PC-3 (cell line): ENCODE results near the gene C1QL1. TPM values are rescaled to one million over a fixed set of nuclear protein-coding genes. Genes with fewer than 3 reads are reported as not detected.

Source experiments
- ATAC-seq: fragments of 200-7000 bp; cut with Tn5 transposase; 2 replicates; pipeline ENCODE4 v1.9.1; 2020; ENCODE audit warnings: mild to moderate bottlenecking, moderate library complexity
- BruUV-seq: library from RNA; stranded (reverse); fragments of 400-500 nt; replicated peaks from 2 replicates; lab custom pipeline; 2021; lab: Mats Ljungman, UMichigan
- CTCF ChIA-PET: fragments of 300-600 bp; sonication (Branson Sonifier 250); formaldehyde crosslinking; loops from one replicate; lab custom pipeline; 2022; ENCODE audit warnings: antibody characterized with exemption; lab: Charles Lee
- POLR2A ChIA-PET: fragments of 300-600 bp; sonication (Branson Sonifier 250); formaldehyde crosslinking; loops from one replicate; lab custom pipeline; 2022; ENCODE audit warnings: antibody characterized with exemption; ENCODE audit not compliant: unreplicated experiment; lab: Charles Lee
- DNase-seq: peaks from one replicate; pipeline ENCODE4 v3.0.0-alpha.2; 2015
- H2AFZ ChIP-seq: fragments of 300-600 bp; sonication (generic); 2 replicates; pipeline ENCODE4 v1.6.0; 2016; ENCODE audit warnings: antibody characterized with exemption, low read length
- H3F3A ChIP-seq: fragments of 300-600 bp; sonication (generic); one replicate; pipeline ENCODE4 v1.6.0; 2017; ENCODE audit warnings: antibody characterized with exemption, low read length, control low read depth, mild to moderate bottlenecking; ENCODE audit not compliant: unreplicated experiment
- H3K27ac ChIP-seq: fragments of 300-600 bp; sonication (generic); 2 replicates; pipeline ENCODE4 v1.5.1; 2016; ENCODE audit warnings: mild to moderate bottlenecking, low read length
- H3K27me3 ChIP-seq: fragments of 300-600 bp; sonication (generic); 2 replicates; pipeline ENCODE4 v1.6.1; 2016; ENCODE audit warnings: low read length, mixed read lengths
- H3K36me3 ChIP-seq: fragments of 300-600 bp; sonication (generic); 2 replicates; pipeline ENCODE4 v1.6.1; 2016; ENCODE audit warnings: low read depth, mixed run types, low read length, mixed read lengths
- H3K4me1 ChIP-seq: fragments of 300-600 bp; sonication (generic); 2 replicates; pipeline ENCODE4 v1.5.1; 2016; ENCODE audit warnings: low read length; ENCODE audit not compliant: insufficient read depth
- H3K4me2 ChIP-seq: fragments of 300-600 bp; sonication (generic); 2 replicates; pipeline ENCODE4 v1.6.0; 2016; ENCODE audit warnings: low read length
- H3K4me3 ChIP-seq: fragments of 300-600 bp; sonication (generic); 2 replicates; pipeline ENCODE4 v1.5.1; 2016; ENCODE audit warnings: mild to moderate bottlenecking, low read length, mixed read lengths
- H3K79me2 ChIP-seq: fragments of 300-600 bp; sonication (generic); 2 replicates; pipeline ENCODE4 v1.6.1; 2017; ENCODE audit warnings: low read length, mixed read lengths
- H3K9ac ChIP-seq: fragments of 300-600 bp; sonication (generic); 2 replicates; pipeline ENCODE4 v1.6.0; 2016; ENCODE audit warnings: mild to moderate bottlenecking, low read length
- H3K9me2 ChIP-seq: fragments of 300-600 bp; sonication (generic); replicated peaks from 2 replicates; pipeline ENCODE4 v1.6.1; 2016; ENCODE audit warnings: mixed run types, low read length, mixed read lengths
- H3K9me3 ChIP-seq: fragments of 300-600 bp; sonication (generic); 2 replicates; pipeline ENCODE4 v1.6.1; 2016; ENCODE audit warnings: low read length, mixed read lengths
- H4K20me1 ChIP-seq: fragments of 300-600 bp; sonication (generic); 2 replicates; pipeline ENCODE4 v1.6.1; 2016; ENCODE audit warnings: low read length, mixed read lengths
- CTCF ChIP-seq: fragments of 300-600 bp; sonication (generic); conservative IDR thresholded peaks from 2 replicates; pipeline ENCODE4 v1.5.1; 2017; ENCODE audit warnings: antibody characterized with exemption, low read depth, mild to moderate bottlenecking, low read length
- EZH2 ChIP-seq: fragments of 300-600 bp; sonication (generic); IDR thresholded peaks from one replicate; pipeline ENCODE4 v1.6.1; 2017; ENCODE audit warnings: antibody characterized with exemption, mild to moderate bottlenecking, low read length; ENCODE audit not compliant: unreplicated experiment
- EZH2phosphoT487 ChIP-seq: fragments of 300-600 bp; sonication (generic); IDR thresholded peaks from 2 replicates; pipeline ENCODE4 v1.6.1; 2018; ENCODE audit warnings: mild to moderate bottlenecking, antibody characterized with exemption, low read length, borderline replicate concordance
- intact Hi-C: fragments of 100-400 bp; cut with micrococcal nuclease; formaldehyde crosslinking; loops from 2 replicates; pipeline ENCODE4 v1.9.0; 2023
- total RNA-seq: library from RNA; depleted of rRNA; stranded (reverse); fragments of >200 nt; gene quantifications from 2 replicates; pipeline ENCODE4 v1.2.3, GENCODE V29; 2014

The C1QL1 gene
- total RNA-seq, 1 experiment from 2014 or later: 2.8 TPM

- ChIA-PET CTCF (no interaction called here), POLR2A (interaction anchor here (0.6 kb wide), 1 partner anchor 141 kb away, joined by 3 read pairs; no protein-coding TSS in a partner anchor)
- Histone ChIP-seq H3K27ac (no peak overlapping the region), H4K20me1 (peaks cover 13% of the 10 kb centered on the region; the same call in 1 of the 2 replicates), H2AFZ (no peak overlapping the region), H3K9ac (no peak overlapping the region), H3K79me2 (peaks cover 41% of the 10 kb centered on the region), H3K36me3 (peaks cover 76% of the 10 kb centered on the region), H3K9me3 (no peaks in the 10 kb centered on the region), H3K4me3 (no peak overlapping the region), H3K4me2 (no peak overlapping the region), H3K9me2 (no peaks in the 10 kb centered on the region), H3K4me1 (peaks cover 3% of the 10 kb centered on the region), H3F3A (no peaks in the 10 kb centered on the region), H3K27me3 (no peaks in the 10 kb centered on the region)
- no peak for DNase-seq
- BruUV-seq: no TSS peak
- ATAC-seq: no peak
- TF ChIP-seq EZH2: no peak
- TF ChIP-seq EZH2phosphoT487: no peak
- no peak for TF ChIP-seq CTCF
- intact Hi-C loops: no loop called here
Observed at GRCh38 chr17:44935116-44935515, 33.0 kb downstream of the C1QL1 start.

DNA sequence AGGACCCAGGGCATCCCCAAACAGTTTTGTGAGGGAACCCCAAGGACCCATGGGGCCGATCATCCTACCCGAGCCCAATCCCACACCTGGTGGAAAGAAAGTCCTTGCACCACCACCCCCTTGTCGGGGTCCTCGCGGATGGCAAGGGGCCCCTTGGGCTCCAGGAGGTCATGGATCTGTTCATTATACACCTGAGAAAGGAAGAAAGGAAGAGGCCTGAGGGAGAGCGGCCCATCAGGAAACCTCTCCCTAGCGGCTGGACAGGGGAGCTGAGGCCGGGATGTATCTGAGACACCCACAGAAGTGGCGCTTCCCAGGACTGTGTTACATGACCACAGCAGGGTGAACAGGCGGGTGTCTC lies 33.4 kb downstream of the C1QL1 start:
- no peaks in the 10 kb centered on the region for H3K9me3 ChIP-seq
- no peaks in the 10 kb centered on the region for H3F3A ChIP-seq
- H4K20me1 ChIP-seq: peaks cover 10% of the 10 kb centered on the region; the same call in 1 of the 2 replicates
- ATAC-seq (no peak), DNase-seq (no peak)
- H3K4me1 ChIP-seq: no peaks in the 10 kb centered on the region
- ChIA-PET CTCF (no interaction called here), POLR2A (interaction anchor here (0.6 kb wide), 1 partner anchor 140 kb away, joined by 3 read pairs; no protein-coding TSS in a partner anchor)
- BruUV-seq: no TSS peak
- no peaks in the 10 kb centered on the region for H3K27me3 ChIP-seq
- TF ChIP-seq EZH2phosphoT487 (no peak), CTCF (no peak), EZH2 (no peak)
- no peaks in the 10 kb centered on the region for H3K9me2 ChIP-seq
- H2AFZ ChIP-seq: no peak overlapping the region
- H3K4me3 ChIP-seq: no peak overlapping the region
- peaks cover 80% of the 10 kb centered on the region for H3K36me3 ChIP-seq
- peaks cover 37% of the 10 kb centered on the region for H3K79me2 ChIP-seq
- no peak overlapping the region for H3K9ac ChIP-seq
- H3K27ac ChIP-seq: no peak overlapping the region
- intact Hi-C loops: no loop called here
- no peak overlapping the region for H3K4me2 ChIP-seq

- Histone ChIP-seq H3F3A (no peaks in the 10 kb centered on the region), H3K4me1 (no peaks in the 10 kb centered on the region), H3K27ac (no peak overlapping the region), H4K20me1 (peaks cover 10% of the 10 kb centered on the region; the same call in 1 of the 2 replicates), H3K9ac (no peak overlapping the region), H3K4me2 (no peak overlapping the region), H3K36me3 (peaks cover 87% of the 10 kb centered on the region), H3K9me3 (no peaks in the 10 kb centered on the region), H2AFZ (no peak overlapping the region), H3K4me3 (no peak overlapping the region), H3K9me2 (no peaks in the 10 kb centered on the region), H3K79me2 (peaks cover 30% of the 10 kb centered on the region), H3K27me3 (no peaks in the 10 kb centered on the region)
- CTCF ChIA-PET: interaction anchor here (0.7 kb wide), 1 partner anchor 127 kb away, joined by 4 read pairs; the partner anchor contains the start of gene NMT1
- no TSS peak for BruUV-seq
- ATAC-seq: no peak
- POLR2A ChIA-PET: no interaction called here
- no peak for DNase-seq
- TF ChIP-seq EZH2 (no peak), CTCF (no peak), EZH2phosphoT487 (no peak)
- intact Hi-C loops: no loop called here
Observed at GRCh38 chr17:44933824-44934744, 34.0 kb downstream of the C1QL1 start.
